ENCODE measurements around the gene KTN1. TPM values are rescaled to one million over a fixed set of nuclear protein-coding genes. Genes with fewer than 3 reads are reported as not detected.
A peak's percentile ranks its signal among the peaks of the same experiment; 100 is the strongest.

Gene KTN1
- total and polyA plus RNA-seq, 7 donors = 218 to 607 (median 279) TPM

DNA sequence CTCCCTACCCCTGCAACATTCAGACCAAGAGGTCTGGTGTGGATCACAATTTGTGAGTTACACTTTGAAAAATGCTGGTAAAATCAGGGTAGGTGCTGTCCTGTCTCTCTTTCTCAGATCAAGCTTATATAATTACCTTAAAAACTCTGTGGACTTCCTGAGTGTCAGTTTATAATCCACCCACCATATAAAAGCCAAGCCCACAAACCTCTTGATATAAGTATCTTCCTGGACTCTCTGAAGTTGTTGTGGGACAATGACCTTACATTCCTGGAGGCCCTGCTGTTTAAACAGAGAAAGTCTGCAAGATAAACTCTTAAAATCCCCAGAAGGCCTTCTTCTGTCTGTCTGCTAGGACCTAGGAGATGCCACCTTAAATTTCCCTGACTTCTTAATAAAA is 11.4 kb upstream of the KTN1 start:
- DNase-seq (no peak), ATAC-seq (no peak)
- Histone ChIP-seq H3K4me3 (no peak overlapping the region), H3K36me3 (ENCODE audit: insufficient read depth in 1 of 2, low read depth in 1 of 2) (no peaks in the 10 kb centered on the region), H3K27ac (no peak overlapping the region), H3K4me1 (no peaks in the 10 kb centered on the region), H3K27me3 (ENCODE audit: insufficient read depth in 3 of 3, low read length in 2 of 3) (no peaks in the 10 kb centered on the region), H3K9me3 (no peaks in the 10 kb centered on the region)
- TF ChIP-seq, protein P1, sequence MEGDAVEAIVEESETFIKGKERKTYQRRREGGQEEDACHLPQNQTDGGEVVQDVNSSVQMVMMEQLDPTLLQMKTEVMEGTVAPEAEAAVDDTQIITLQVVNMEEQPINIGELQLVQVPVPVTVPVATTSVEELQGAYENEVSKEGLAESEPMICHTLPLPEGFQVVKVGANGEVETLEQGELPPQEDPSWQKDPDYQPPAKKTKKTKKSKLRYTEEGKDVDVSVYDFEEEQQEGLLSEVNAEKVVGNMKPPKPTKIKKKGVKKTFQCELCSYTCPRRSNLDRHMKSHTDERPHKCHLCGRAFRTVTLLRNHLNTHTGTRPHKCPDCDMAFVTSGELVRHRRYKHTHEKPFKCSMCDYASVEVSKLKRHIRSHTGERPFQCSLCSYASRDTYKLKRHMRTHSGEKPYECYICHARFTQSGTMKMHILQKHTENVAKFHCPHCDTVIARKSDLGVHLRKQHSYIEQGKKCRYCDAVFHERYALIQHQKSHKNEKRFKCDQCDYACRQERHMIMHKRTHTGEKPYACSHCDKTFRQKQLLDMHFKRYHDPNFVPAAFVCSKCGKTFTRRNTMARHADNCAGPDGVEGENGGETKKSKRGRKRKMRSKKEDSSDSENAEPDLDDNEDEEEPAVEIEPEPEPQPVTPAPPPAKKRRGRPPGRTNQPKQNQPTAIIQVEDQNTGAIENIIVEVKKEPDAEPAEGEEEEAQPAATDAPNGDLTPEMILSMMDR (IDR thresholded peaks at IDR 0.05) = no peak
- intact Hi-C loops (cut with DNase I) = no loop called here

DNA sequence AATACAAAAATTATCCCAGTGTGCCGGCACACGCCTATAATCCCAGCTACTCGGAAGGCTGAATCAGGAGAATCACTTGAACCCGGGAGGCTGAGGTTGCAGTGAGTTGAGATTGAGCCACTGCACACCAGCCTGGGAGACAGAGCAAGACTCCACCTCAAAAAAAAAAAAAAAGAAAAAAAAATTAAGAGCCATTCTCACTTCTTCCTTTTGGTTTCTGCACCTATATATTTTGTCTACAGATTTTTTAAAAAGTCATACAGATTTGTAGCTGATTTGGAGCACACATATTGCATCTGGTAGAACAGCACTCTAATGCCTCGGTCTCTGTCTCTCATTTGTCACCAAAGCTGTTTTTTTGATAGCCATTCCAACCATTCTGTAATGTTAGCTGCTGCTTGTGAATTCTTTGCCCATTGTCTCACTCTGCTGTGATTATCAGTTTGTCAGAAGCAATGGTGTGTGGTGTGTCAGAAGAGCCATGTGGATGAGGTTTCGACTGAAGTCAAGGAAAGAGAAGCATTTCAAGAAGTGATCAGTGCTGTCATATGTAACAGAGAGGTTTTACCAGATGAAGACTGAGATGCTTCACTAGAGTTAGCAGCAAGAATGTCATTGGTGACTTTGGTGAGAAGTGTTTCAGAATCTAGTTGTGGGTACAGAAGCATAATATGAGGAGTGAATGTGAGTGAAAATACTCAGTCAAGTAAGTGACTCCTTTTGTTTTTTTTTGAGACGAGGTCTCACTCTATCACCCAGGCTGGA is 8.7 kb upstream of the KTN1 start:
- Histone ChIP-seq H3K4me1 (no peaks in the 10 kb centered on the region), H3K4me3 (no peak overlapping the region), H3K27me3 (ENCODE audit: insufficient read depth in 3 of 3, low read length in 2 of 3) (no peaks in the 10 kb centered on the region), H3K27ac (no peak overlapping the region), H3K9me3 (no peaks in the 10 kb centered on the region), H3K36me3 (ENCODE audit: insufficient read depth in 1 of 2, low read depth in 1 of 2) (no peaks in the 10 kb centered on the region)
- TF ChIP-seq, protein P1 (IDR thresholded peaks at IDR 0.05) = no peak
- DNase-seq (no peak), ATAC-seq (no peak)
- intact Hi-C loops (cut with DNase I) = no loop called here
- WGBS, 3 donors = 94 to 97% (median 95%) methylated on average over 7 of the region's 7 CpGs

GRCh38 chr14:55572578-55572977 is 7.4 kb upstream of the KTN1 start:
- ATAC-seq (peak in 1 of 4 donors; percentile 42), DNase-seq (no peak)
- TF ChIP-seq, protein P1 (IDR thresholded peaks at IDR 0.05) = no peak
- Histone ChIP-seq H3K27me3 (ENCODE audit: insufficient read depth in 3 of 3, low read length in 2 of 3) (no peaks in the 10 kb centered on the region), H3K27ac (no peak overlapping the region), H3K9me3 (no peaks in the 10 kb centered on the region), H3K4me1 (no peaks in the 10 kb centered on the region), H3K36me3 (ENCODE audit: insufficient read depth in 1 of 2, low read depth in 1 of 2) (peaks cover 0 to 4% of the 10 kb centered on the region in 2 donors), H3K4me3 (no peak overlapping the region)
- intact Hi-C loops (cut with DNase I) = no loop called here
- 35 to 52% (median 41%) methylated on average over 4 of the region's 4 CpGs for WGBS, 3 donors

DNA sequence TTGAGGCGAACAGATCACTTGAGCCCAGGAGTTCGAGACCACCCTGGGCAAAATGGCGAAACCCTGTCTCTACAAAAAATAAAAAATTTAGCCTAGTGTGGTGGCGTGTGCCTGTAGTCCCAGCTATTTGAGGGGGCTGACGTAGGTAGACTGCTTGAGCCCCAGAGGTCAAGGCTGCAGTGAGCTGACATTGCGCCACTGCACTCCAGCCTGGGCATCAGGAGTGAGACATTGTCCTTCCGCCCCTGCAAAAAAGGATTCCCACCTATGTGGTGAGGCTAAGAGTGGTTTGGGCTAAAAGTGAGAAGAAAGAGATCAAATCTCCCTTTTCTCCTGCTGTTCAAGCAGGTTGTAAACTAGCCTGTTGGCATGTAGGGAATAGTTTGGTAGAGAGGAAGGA is 5.0 kb upstream of the KTN1 start:
- TF ChIP-seq, protein P1 (IDR thresholded peaks at IDR 0.05) = no peak
- Histone ChIP-seq H3K27ac (no peak overlapping the region), H3K9me3 (no peaks in the 10 kb centered on the region), H3K36me3 (ENCODE audit: insufficient read depth in 1 of 2, low read depth in 1 of 2) (peaks cover 0 to 4% of the 10 kb centered on the region in 2 donors), H3K27me3 (ENCODE audit: insufficient read depth in 3 of 3, low read length in 2 of 3) (no peaks in the 10 kb centered on the region), H3K4me1 (peaks cover 6% of the 10 kb centered on the region), H3K4me3 (no peak overlapping the region)
- 85 to 97% (median 97%) methylated on average over 7 of the region's 7 CpGs for WGBS, 3 donors
- intact Hi-C loops (cut with DNase I) = no loop called here
- ATAC-seq (no peak), DNase-seq (no peak)

DNA sequence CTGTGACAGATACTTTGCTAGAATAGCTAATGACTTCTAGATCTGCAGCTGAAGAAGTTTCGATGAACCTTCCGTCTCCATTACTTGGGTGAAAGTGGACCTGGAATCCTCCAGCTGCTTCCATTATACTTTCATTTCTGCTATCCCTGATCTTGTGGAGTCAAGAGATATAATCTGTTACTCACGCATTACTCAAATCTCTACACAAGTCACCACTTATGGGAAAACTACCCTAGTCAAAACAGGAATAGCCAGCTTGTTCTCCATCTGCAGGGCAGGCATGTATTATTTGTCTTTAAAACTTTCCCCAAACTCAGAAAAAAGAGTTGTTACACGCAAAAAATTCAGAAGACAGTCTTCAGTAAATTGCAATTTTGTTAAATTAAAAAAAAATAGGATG is 2.8 kb upstream of the KTN1 start:
- Histone ChIP-seq H3K9me3 (no peaks in the 10 kb centered on the region), H3K4me1 (peaks cover 13% of the 10 kb centered on the region), H3K4me3 (no peak overlapping the region), H3K27me3 (ENCODE audit: insufficient read depth in 3 of 3, low read length in 2 of 3) (no peaks in the 10 kb centered on the region), H3K36me3 (ENCODE audit: insufficient read depth in 1 of 2, low read depth in 1 of 2) (peaks cover 0 to 4% of the 10 kb centered on the region in 2 donors), H3K27ac (no peak overlapping the region)
- TF ChIP-seq, protein P1 (IDR thresholded peaks at IDR 0.05) = no peak
- WGBS, 3 donors = 96 to 98% (median 97%) methylated on average over 4 of the region's 4 CpGs
- ATAC-seq (no peak), DNase-seq (no peak)
- intact Hi-C loops (cut with DNase I) = no loop called here

Measured in psoas muscle (tissue), 8 donors.